M059J (cell line): ENCODE data around the gene MROH2B. TPM values are rescaled to one million over a fixed set of nuclear protein-coding genes. Genes with fewer than 3 reads are reported as not detected.

Experiments used
- DNase-seq: peaks from one replicate; pipeline ENCODE4 v3.0.0-alpha.2; 2012; ENCODE audit warnings: low read depth
- total RNA-seq: library from RNA; depleted of rRNA; stranded (reverse); fragments of >200 nt; shearing (Covaris generic); gene quantifications from 2 replicates; pipeline ENCODE4 v1.2.3, GENCODE V29; 2014; rRNA removed

The MROH2B gene
- total RNA-seq, 1 experiment from 2014 or later: 0.12 TPM

DNA sequence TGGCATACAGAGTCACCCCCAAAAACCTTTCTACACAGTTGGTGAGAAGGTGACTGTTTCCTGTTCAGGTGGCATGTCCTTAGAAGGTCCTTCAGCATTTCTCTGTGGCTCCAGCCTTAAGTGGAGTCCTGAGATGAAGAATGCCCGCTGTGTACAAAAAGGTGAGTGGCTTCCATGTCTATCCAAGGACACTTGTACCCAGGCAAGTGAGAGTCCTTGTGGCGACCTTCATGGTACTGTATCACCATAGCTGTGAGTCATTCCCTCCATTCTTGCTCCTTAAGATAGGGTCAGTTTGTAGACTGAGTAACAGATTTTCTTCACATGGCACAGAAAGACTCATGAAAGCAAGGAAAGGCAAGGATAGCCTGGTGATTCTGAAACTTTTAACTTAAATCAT lies 98.7 kb downstream of the MROH2B start:
- no peak for DNase-seq

DNA sequence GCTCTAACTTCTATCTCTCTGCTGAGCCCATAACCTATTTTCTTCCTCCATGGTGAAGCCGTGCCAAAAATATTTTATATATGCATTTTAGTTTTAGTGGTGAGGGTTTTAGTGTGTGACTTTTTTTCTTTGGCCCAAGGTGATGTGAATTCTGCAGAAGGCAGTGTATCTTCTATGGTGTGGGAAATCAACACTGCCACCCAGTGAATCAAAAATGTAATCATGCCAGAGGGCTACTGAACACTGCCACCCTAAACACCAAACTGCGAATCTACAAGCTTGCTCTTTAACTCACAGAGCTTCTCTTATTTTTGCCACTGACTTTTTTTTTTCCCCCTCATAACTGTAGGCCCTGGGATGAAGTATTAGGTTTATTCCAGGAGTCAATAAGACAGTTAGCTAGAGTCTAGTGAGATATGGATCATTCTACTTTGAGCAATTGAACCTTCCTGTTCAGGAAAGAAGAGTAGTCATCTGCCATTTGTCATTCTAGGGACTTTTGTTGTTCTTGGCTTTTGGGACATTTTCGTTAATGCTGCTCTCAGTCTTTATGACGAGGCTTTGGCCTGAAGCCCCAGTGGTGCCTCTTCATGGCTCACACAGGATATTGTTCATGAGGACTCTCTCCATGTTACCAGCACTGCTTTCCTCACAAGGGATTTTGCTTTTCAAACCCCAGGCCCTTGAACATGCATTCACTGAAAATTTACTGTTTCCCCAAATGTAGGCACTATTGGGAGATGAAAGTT lies 108.8 kb downstream of the MROH2B start:
- peak; percentile 17 for DNase-seq

DNA sequence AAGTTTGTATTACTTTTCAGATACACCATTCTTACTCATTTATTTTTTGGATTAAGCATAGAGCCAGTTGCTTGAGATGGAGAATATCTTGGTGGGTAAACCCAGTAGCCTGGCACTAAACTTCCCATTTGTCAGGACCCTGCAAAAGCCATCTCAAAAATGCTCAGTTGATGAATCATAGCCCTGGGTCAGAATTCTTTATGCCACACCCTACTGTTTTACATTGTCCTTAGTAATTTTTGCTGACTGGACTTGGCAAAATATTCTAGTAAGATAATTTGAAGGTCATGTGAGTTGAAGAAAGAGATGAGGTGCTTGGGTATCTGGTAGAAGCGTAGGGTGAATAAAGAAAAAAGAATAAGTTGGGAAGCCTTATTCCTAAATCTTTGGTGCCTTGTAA lies 111.1 kb downstream of the MROH2B start:
- DNase-seq: peak; percentile 36

DNA sequence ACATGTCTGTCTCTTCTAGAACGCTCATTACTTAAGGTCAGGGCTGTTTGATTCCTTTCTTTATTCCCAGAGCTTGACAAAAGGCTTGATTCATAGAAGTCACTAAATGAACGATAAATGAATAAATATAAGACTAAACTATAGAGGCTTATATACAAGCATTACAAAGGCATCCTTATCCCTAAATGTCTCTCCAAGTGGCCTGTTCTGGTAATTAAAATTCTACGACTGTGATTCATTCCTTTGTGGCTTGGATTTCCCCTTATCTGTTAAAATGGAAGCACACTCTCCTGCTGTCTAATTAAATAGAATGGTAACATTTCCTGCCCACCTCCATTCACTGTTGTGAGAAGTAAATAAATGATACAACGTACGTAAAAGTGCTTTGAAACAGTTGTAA lies 112.3 kb downstream of the MROH2B start:
- DNase-seq: peak; percentile 55

DNA sequence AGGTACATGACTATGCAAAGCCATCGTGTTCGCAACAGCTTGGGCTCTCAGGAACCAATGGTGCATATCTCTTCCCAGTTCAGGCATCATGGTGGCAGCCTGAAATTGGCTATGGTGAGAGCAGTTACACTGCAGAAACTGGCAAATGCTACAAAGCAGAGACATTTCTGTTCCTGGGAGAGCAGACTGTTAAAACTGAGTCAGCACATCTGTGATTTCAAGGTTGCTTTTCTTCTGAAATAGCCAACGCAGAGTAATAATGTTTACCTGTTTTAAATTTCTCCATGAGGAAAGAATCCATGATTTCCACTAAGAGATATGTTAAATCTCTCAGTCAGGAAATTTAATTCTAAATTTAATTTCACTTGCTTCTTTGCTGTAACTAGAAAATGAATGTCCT lies 114.1 kb downstream of the MROH2B start:
- DNase-seq: no peak

DNA sequence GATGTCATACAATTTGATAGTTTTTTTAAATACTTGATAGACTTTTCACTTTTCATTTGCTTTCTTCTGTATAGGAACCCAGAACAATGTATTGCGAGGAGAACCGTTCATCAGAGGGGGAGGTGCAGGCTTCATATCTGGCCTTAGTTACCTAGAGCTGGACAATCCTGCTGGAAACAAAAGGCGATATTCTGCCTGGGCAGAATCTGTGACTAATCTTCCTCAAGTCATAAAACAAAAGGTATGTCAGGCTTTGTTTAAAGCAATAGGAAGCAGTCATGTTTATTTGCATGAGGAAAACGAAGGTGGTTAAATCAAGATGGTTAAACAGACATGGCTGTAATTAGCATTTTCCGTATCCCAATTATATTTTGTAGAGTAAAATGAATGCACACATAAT lies 115.8 kb downstream of the MROH2B start:
- peak; percentile 52 for DNase-seq

Other genes starting within 250 kb of the MROH2B start
- gene RPL37, start 236.1 kb downstream of the MROH2B start, total RNA-seq: 116 and 230 TPM in 2 replicates
- 5.7 and 8.0 TPM in 2 replicates for gene CARD6, start 230.0 kb downstream of the MROH2B start, total RNA-seq
- 0.84 and 7.4 TPM in 2 replicates for gene C7, start 161.8 kb downstream of the MROH2B start, total RNA-seq
- gene C6, start 142.2 kb upstream of the MROH2B start, total RNA-seq: 0.17 and 1.6 TPM in 2 replicates